Measurements from ENCODE around the gene NOL4L.

Gene NOL4L

GRCh38 chr20:32505723-32506473 is 79.2 kb downstream of the NOL4L start:
- TF ChIP-seq ZFX (IDR thresholded peaks at IDR 0.05) (no peak), CTCF (conservative IDR thresholded peaks at IDR 0.05) (no peak)
- no peak overlapping the region for H3K27ac ChIP-seq

GRCh38 chr20:32501709-32502108 is 83.4 kb downstream of the NOL4L start:
- no peak for TF ChIP-seq CTCF (conservative IDR thresholded peaks at IDR 0.05)
- no peak for TF ChIP-seq ZFX (IDR thresholded peaks at IDR 0.05)
- H3K27ac ChIP-seq: no peak overlapping the region

- TF ChIP-seq ZFX (IDR thresholded peaks at IDR 0.05): no peak
- TF ChIP-seq CTCF (conservative IDR thresholded peaks at IDR 0.05): no peak
- no peak overlapping the region for H3K27ac ChIP-seq
These were observed 87.4 kb downstream of the NOL4L start for GRCh38 chr20:32497589-32498224.

DNA sequence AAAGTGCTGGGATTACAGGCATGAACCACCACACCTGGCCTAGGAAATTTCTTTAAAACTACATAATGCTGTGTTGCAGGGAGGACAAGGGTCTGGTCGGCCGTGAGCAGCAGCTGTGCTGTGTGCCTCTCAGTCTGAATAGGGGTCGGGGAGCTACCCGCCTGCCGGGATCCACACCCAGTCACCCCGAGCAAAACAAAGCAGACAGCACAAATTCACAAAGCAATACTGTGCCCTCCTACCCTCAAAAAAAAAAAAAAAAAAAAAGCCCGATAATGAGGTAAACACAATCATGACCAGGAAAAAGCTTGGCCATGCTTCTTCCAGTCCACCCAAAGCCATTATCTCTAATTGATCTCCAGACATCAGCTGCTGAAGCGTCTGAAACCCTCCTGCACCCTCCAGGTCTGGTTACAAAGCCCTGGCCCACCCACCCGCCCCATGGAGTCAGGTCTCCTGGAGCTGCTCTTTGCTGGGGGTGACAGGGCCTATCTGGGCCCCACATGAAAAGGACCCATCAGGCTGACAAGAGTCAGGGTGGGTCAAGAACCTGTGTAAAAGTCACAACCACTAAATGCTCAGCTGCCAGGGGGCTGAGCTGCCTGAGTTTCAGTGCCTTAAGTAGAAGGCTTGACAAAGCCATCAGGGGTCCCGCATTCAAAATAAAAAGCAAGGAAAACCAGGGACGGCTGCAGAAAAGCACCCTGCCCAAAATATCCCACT is 88.2 kb downstream of the NOL4L start:
- TF ChIP-seq ZFX (IDR thresholded peaks at IDR 0.05) (no peak), CTCF (conservative IDR thresholded peaks at IDR 0.05) (no peak)
- H3K27ac ChIP-seq: no peak overlapping the region

GRCh38 chr20:32495949-32496348 is 89.2 kb downstream of the NOL4L start:
- H3K27ac ChIP-seq: no peak overlapping the region
- TF ChIP-seq ZFX (IDR thresholded peaks at IDR 0.05) (no peak), CTCF (conservative IDR thresholded peaks at IDR 0.05) (no peak)

DNA sequence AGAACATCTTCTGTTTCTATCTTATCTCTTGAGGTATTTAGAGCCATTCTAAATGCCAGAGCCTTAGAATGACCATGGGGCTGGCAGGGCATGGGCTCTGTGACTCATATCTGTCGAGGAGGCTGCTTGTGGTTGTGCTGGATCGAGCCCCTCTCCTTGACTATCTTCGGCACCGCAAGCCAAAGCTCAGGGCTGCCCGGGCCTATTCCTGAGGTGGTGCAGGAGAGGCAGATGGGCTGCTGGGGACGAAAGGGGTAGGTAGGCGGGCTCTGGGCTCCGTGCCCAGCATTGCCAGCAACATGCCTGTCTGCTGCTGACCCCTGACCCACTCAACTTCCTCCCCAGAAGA is 89.9 kb downstream of the NOL4L start:
- H3K27ac ChIP-seq: no peak overlapping the region
- no peak for TF ChIP-seq CTCF (conservative IDR thresholded peaks at IDR 0.05)
- TF ChIP-seq ZFX (IDR thresholded peaks at IDR 0.05): no peak

All from C4-2B (cell line).